Calu3 (cell line): ENCODE measurements around the gene ATP6V1G2. TPM values are rescaled to one million over a fixed set of nuclear protein-coding genes. Genes with fewer than 3 reads are reported as not detected.

Experiments
- BruUV-seq: library from RNA; stranded (reverse); fragments of 400-500 nt; replicated peaks from 2 replicates; lab custom pipeline; 2021; lab: Mats Ljungman, UMichigan
- CTCF ChIA-PET: fragments of 300-600 bp; sonication (Branson Sonifier 250); formaldehyde crosslinking; loops from one replicate; lab custom pipeline; 2022; ENCODE audit warnings: antibody characterized with exemption; lab: Charles Lee
- DNase-seq: peaks from one replicate; pipeline ENCODE4 v3.0.0; 2022
- H3K27ac Mint-ChIP-seq: one replicate; pipeline ENCODE4 v1.8.0; 2022; ENCODE audit warnings: mixed read lengths; ENCODE audit not compliant: unreplicated experiment
- H3K27me3 Mint-ChIP-seq: one replicate; pipeline ENCODE4 v1.8.0; 2022; ENCODE audit warnings: mixed read lengths; ENCODE audit not compliant: unreplicated experiment
- H3K36me3 Mint-ChIP-seq: one replicate; pipeline ENCODE4 v1.8.0; 2022; ENCODE audit warnings: mild to moderate bottlenecking, moderate library complexity, mixed read lengths; ENCODE audit not compliant: insufficient read depth, unreplicated experiment
- H3K4me1 Mint-ChIP-seq: one replicate; pipeline ENCODE4 v1.8.0; 2022; ENCODE audit warnings: mild to moderate bottlenecking, low read depth, mixed read lengths; ENCODE audit not compliant: unreplicated experiment
- H3K4me3 Mint-ChIP-seq: one replicate; pipeline ENCODE4 v1.8.0; 2022; ENCODE audit warnings: mild to moderate bottlenecking, low read depth, moderate library complexity, mixed read lengths; ENCODE audit not compliant: unreplicated experiment
- H3K9me3 Mint-ChIP-seq: one replicate; pipeline ENCODE4 v1.8.0; 2022; ENCODE audit warnings: low read depth, mixed read lengths; ENCODE audit not compliant: unreplicated experiment
- CTCF ChIP-seq: fragments of 200-600 bp; IDR thresholded peaks from one replicate; pipeline ENCODE4 v1.8.0; 2022; ENCODE audit warnings: antibody characterized with exemption; ENCODE audit not compliant: unreplicated experiment
- intact Hi-C: fragments of 100-400 bp; cut with micrococcal nuclease; formaldehyde crosslinking; loops from one replicate; pipeline ENCODE4 v1.10.0; 2022; ENCODE audit not compliant: unreplicated experiment
- total RNA-seq: library from RNA; stranded (reverse); gene quantifications from 2 replicates; pipeline ENCODE4 v1.2.3, GENCODE V29; 2022

Gene ATP6V1G2
- total RNA-seq, 1 experiment from 2014 or later, result 1.0 TPM

- no peak for DNase-seq
- no peak overlapping the region for H3K4me3 Mint-ChIP-seq
- no peaks in the 10 kb centered on the region for H3K9me3 Mint-ChIP-seq
- H3K27ac Mint-ChIP-seq, result peak overlapping the region; percentile 22
- H3K4me1 Mint-ChIP-seq, result peaks cover 37% of the 10 kb centered on the region
- no peaks in the 10 kb centered on the region for H3K27me3 Mint-ChIP-seq
- BruUV-seq, result TSS peak; percentile 1
- intact Hi-C loops, result no loop called here
- CTCF ChIA-PET, result interaction anchor here (0.7 kb wide), 1 partner anchor 21 kb away, joined by 6 read pairs; no protein-coding TSS in a partner anchor
- no peak for TF ChIP-seq CTCF
- peaks cover 76% of the 10 kb centered on the region for H3K36me3 Mint-ChIP-seq
Observed at GRCh38 chr6:31530659-31531058, 15.7 kb downstream of the ATP6V1G2 start.

GRCh38 chr6:31529329-31530150, 16.9 kb downstream of the ATP6V1G2 start:
- CTCF ChIA-PET, result interaction anchor here (0.6 to 1.8 kb wide), 2 partner anchors 9 to 12 kb away, joined by 3 to 11 read pairs; partner anchors contain the start of gene DDX39B
- no peak for DNase-seq
- no peaks in the 10 kb centered on the region for H3K27me3 Mint-ChIP-seq
- intact Hi-C loops, result no loop called here
- H3K9me3 Mint-ChIP-seq, result no peaks in the 10 kb centered on the region
- no peak overlapping the region for H3K4me3 Mint-ChIP-seq
- H3K36me3 Mint-ChIP-seq, result peaks cover 65% of the 10 kb centered on the region
- TF ChIP-seq CTCF, result no peak
- no TSS peak for BruUV-seq
- peak overlapping the region; percentile 22 for H3K27ac Mint-ChIP-seq
- peaks cover 32% of the 10 kb centered on the region for H3K4me1 Mint-ChIP-seq

- no peak for DNase-seq
- Mint-ChIP-seq H3K4me1 (peaks cover 32% of the 10 kb centered on the region), H3K4me3 (no peak within 1 kb of the TSS), H3K36me3 (peaks cover 58% of the 10 kb centered on the region), H3K27me3 (no peaks in the 10 kb centered on the region), H3K27ac (peak within 1 kb of the TSS; percentile 22), H3K9me3 (no peaks in the 10 kb centered on the region)
- CTCF ChIA-PET, result interaction anchor here (1.8 kb wide), 1 partner anchor 13 kb away, joined by 11 read pairs; the partner anchor contains the start of gene DDX39B
- no peak for TF ChIP-seq CTCF
- BruUV-seq, result no TSS peak
- intact Hi-C loops, result no loop called here
Observed at GRCh38 chr6:31528821-31529328, 17.5 kb downstream of the ATP6V1G2 start, which contains the start of gene MCCD1. TSS of gene MCCD1 (plus strand) at chr6:31528962. CDS start at chr6:31529015, 53 bp downstream.

GRCh38 chr6:31528307-31528777, 18.1 kb downstream of the ATP6V1G2 start:
- peak overlapping the region; percentile 22 for H3K27ac Mint-ChIP-seq
- CTCF ChIA-PET, result interaction anchor here (1.8 kb wide), 1 partner anchor 13 kb away, joined by 11 read pairs; the partner anchor contains the start of gene DDX39B
- H3K4me3 Mint-ChIP-seq, result no peak overlapping the region
- peaks cover 32% of the 10 kb centered on the region for H3K4me1 Mint-ChIP-seq
- H3K9me3 Mint-ChIP-seq, result no peaks in the 10 kb centered on the region
- no peak for DNase-seq
- no peaks in the 10 kb centered on the region for H3K27me3 Mint-ChIP-seq
- peaks cover 53% of the 10 kb centered on the region for H3K36me3 Mint-ChIP-seq
- BruUV-seq, result no TSS peak
- no peak for TF ChIP-seq CTCF
- intact Hi-C loops, result no loop called here
